Measurements from ENCODE around the gene ENTPD6.
"Not testable (repeated sequence)": the region's sequence is repeated elsewhere in the genome, so short reads cannot be mapped to it uniquely, and the experiment has no call there.

The ENTPD6 gene

DNA sequence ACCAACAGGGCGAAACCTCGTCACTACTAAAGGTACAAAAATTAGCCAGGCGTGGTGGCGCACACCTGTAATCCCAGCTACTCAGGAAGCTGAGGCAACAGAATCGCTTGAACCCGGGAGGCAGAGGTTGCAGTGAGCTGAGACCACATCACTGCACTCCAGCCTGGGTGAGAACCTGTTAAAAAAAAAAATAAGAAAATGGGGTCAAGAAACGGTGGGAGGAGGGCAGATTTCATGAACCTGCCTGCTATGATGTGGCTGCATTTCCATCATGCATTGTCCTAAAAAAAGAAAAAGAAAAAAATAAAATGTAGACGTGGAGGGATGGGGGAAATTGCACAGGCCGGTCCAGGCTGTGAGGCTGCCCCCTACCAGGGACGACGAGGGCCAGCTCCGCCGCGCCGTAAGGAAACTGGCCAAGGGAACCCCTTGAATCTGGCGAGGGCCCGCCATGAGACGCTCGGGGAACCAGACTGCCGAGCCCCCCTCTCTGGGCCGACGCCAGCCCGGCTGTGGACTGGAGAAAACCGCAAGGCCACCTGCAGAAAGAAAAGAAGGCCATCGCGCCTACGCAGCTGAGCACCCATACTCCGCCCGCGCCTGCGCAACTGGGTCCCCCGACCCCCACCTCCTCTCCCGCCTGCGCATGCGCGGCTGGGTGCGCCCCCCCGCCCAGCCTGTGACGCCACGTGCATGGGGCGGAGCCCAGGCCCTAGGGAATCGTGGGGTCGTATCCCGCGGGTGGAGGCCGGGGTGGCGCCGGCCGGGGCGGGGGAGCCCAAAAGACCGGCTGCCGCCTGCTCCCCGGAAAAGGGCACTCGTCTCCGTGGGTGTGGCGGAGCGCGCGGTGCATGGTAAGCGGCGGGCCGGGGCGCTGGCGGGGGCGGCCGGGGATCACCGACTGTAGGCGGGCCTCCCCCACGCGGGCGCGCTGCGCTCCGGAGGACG lies at the start of gene ENTPD6:
Gene ENTPD6, plus strand, starts transcription at position 699 of the 948 bp plus-strand sequence. CDS start 10,825 bp downstream, outside the sequence.
- peak; percentile 87 for DNase-seq (ENCODE audit: low read depth)

DNA sequence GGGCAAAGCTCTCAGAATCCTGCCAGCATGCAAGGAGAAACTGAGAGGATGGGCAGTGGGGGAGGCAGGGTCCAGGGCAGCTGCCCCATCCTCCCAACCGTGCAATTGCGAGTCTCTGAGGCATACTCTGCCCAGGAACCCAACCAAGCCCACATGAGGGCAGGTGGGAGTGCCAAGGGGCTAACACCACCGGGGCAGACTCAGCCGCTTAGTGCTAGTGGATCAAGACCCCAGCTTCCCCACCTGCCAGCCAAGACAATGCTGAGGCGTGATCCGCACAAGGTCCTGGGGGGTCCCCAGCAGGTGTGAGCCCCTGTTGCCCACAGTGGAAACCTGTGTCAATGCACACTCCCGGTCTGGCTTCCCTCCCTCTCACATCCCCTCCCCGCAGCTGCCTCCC lies 48.5 kb upstream of the ENTPD6 start:
- no peak for DNase-seq (ENCODE audit: low read depth)

DNA sequence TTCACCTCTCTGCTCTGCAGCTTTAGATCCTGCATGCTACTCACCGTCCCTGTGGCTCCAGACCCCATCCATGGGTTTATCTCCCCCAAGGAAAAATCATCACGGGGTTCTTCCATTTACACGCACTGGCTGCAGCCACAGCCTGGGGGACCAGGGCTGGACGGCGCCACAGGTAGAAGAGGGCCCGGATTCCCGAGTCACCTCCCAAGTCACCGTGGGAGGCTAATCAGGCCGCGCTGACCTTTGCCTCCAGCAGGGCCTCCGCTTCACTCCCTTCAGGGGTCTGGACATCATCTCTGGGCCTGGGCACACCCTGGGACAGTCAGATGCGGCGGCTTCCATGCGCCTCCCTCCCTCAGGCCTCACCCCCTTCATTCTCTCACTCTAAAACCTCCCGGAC lies 47.8 kb upstream of the ENTPD6 start:
- no peak for DNase-seq (ENCODE audit: low read depth)

DNA sequence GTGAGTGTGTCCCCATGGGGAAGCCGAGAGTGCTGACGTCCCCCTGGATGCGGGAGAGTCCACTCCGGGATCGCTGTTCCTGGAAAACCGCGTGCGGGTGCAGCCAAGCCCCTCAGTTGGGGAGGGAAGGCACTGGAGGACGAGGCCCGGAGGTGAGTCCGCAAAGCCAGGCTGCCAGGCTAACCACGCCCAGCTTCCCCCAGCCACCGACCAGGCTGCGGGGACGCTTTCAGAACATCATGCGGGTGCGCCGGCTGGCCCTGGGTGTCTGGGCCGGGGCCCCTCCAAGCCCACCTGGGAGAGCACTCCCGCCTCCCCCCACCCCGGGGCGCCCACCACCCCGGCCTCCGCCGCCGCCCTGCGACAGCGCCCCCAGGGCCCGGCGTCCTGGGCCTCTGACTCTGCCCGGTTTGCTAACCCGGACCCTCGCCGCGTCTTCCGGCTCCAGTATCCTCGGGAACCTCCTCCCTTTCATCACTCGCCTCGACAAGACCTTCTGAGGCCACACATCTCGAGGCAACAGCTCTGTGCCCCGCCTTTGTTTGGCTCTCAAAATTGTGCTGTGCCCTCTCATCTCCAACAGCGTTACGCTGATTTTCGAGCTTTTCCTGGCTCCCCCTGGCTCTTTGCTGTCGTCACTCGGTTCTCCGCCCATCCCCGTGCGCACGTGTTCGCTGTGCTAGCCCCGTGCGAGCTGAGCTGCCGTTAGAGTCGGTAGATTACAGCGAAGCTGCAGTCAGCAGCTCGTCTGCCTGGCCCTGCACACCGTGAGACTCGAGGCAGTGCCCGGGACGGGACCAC lies 47.1 kb upstream of the ENTPD6 start:
- DNase-seq (ENCODE audit: low read depth), result peak; percentile 8

DNA sequence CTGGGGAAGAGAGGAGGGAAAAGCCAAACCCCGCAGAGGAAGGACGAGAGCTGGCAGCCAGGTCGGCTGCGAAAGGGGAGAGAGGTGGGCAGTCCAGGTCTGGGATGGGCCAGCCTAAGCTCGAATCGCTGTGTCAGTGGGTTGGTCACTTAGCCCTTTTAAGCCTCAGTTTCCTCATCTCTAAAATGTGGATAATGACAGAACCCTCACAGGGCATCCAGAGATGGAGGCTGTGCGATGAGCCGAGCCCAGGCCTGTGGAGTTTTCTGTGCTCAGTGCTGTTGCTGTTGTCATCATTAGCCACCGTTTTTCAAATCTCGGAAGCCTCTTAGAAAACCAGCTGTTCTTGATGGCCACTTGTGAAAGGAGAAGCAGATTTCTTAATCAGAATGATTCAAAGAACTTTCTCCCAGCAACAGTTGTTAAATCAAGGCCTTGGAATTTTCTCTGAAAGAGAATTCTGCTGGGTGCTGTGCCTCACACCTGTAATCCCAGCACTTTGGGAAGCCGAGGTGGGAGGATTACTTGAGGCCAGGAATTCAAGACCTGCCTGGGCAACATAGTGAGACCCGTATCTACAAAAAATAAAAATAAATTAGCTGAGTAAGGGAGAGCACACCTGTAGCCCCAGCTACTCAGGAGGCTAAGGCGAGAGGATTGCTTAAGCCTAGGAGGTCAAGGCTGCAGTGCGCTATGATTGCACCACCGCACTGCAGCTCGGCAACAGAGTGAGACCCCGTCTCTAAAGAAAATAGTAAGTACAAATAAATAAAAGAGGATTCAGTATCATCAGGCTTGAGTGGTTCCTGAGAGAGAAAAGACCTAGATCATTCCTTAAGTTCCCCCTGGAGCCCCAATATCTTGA lies 46.3 kb upstream of the ENTPD6 start:
- no peak for DNase-seq (ENCODE audit: low read depth)

DNA sequence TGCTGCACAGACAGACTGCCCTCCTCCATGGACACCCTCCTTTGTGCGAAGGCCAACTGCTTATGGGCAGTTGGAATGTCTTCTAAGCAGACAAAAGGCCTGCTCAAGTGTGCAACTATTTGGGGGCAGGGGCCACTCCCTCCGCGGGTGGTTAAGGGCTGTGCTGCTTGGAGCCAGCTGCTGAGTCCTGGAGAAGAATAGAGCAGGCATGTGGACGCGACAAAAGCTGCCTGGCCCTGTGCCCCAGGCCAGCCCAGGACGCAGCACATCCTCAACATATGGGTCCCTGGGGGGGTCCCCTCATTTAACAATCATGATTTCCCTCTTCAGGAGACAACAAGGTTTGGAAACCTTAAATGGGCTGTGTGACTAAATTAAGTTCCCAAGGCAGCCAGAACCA lies 45.5 kb upstream of the ENTPD6 start:
- no peak for DNase-seq (ENCODE audit: low read depth)

DNA sequence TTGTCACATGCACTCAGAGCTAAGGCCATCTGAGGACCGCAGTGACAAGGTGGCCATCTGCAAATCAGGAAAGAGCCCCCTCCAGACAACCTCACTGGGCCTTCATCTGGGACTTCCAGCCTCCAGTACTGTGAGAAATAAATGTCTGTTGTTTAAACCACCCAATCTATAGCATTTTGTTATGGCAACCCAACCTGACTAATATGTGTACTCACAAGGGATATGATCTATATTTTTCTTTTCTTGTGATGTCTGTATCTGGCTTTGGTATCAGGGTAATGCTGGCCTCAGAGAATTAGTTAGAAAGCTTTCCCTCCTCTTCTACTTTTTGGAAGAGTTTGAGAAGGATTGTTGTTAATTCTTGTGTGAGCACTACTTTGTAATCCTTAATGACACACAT lies 37.5 kb upstream of the ENTPD6 start:
- no peak for DNase-seq (ENCODE audit: low read depth)

DNA sequence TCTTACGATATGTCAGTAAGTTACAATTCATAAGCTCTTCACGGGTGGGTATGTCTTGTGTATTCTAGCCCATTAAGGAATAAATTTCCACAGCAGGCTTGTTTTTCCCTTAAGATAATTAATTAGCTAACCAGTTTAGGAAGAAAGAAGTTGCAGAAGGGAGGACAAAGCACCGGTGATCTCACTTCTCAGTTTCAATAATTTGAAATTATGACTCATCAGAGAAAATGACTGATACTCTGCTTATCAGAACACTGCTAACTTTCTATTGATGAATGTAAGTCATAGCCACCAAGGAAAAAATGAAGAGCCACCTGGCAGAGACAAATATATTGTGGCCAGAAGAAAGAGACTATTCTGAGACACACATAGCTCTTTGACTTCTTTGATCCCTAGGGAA lies 35.0 kb upstream of the ENTPD6 start:
- DNase-seq (ENCODE audit: low read depth), result no peak

DNA sequence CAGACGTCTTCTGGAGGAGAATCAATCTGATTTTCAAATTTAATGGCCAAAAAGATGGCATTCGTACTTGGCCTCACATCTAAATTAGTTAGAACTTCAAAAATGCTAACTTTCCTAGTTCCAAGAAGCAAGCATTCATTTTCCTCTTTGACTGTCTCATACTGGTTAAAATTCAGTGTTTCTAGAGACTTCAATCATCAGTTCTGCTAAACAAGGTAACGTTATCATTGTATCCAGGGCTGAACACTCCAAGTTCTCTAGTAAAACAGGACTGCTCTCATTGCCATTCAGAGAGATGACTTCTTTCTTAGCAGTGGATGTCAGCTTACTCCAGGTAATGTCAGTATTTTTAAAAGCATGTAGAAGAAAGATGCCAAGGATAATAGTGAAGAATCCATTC lies 34.6 kb upstream of the ENTPD6 start:
- DNase-seq (ENCODE audit: low read depth), result no peak

DNA sequence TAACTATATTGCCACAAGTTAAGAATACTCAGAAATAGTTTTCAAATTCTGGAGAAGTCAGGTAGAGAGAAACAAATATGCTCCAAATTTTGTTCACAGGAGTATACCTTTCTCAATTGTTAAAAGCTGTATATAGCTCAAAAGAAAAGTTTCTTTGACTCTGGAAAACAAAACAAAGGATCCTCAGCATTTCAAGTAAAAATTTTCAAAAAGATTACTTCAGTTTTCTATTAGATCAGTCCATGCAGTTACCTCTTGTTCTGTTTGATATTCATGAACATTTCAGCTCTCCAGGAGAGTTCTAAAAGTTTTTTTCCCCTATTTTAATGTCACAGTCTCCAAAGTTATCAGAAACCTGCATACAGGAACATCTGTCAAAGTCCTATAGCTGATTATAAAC lies 30.4 kb upstream of the ENTPD6 start:
- no peak for DNase-seq (ENCODE audit: low read depth)

DNA sequence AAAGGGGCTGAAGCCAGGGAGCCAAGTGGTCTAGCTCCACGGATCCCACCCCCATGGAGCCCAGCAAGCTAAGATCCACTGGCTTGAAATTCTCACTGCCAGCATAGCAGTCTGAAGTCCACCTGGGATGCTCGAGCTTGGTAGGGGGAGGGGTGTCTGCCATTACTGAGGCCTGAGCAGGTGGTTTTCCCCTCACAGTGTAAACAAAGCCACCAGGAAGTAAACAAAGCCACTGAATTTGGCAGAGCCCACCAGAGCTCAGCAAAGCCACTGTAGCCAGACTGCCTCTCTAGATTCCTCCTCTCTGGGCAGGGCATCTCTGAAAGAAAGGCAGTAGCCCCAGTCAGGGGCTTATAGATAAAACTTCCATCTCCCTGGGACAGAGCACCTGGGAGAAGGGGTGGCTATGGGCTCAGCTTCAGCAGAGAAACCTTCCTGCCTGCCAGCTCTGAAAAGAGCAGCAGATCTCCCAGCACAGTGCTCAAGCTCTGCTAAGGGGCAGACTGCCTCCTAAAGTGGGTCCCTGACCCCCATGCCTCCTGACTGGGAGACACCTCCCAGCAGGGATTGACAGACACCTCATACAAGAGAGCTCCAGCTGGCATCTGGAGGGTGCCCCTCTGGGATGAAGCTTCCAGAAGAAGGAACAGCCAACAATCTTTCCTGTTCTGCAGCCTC lies 29.3 kb upstream of the ENTPD6 start:
- not testable (repeated sequence) for DNase-seq (ENCODE audit: low read depth)

DNA sequence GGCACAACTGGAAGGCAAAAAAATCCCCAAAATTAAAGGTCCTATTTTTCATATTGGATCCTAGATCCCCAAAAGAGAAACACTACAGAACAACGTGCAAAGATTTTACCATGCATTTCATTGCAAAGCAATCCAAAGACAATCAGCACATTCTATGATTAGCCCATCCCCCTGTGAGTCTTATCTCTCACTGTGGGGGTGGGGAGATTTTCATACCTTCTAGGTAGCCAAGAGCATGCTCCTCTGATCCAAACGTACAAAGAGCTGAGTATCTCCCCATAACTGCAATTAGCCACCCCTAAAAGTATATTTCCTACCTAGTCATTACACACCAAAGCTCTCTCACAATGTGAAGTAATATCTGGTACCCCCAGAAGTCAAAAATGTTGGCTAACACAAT lies 22.2 kb upstream of the ENTPD6 start:
- no peak for DNase-seq (ENCODE audit: low read depth)

DNA sequence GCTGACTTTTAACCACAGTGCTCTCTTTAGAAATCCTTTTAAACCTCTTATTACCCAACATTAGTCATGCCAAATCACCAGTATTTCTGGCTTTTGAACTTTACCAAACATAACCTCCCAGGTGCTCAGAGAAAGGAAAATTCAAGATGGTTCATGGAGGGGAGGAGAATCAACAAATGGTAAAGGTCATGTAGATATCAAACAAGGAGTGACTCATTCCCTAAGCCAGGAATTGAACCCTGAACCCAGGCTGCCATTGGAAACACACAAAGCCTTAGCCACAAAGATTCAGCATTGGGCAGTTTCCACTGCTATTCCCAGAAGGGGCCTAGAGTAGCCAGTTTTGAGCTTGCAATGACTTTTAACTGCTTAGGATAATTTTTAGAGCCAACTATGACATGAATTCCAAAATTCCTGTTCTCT lies 21.6 kb upstream of the ENTPD6 start:
- no peak for DNase-seq (ENCODE audit: low read depth)

DNA sequence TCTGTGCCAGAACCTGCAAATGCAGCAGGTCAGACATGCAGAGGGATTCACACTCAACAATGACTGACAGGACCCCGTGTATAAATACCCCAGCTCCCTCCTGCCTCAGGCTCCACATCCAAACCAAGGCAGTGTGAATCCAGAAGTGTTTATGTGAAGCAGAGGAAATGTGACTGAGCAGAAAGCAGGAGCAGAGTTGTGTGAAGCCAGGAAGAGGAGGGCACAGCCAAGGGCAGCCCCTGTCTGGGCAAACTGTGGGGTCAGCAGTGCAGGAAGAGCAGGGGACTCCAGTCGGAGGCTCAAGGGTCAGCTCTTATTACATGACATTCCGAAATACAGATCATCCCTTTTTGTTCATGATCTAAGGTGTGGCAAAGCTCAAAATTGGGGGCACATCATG lies 19.3 kb upstream of the ENTPD6 start:
- no peak for DNase-seq (ENCODE audit: low read depth)

DNA sequence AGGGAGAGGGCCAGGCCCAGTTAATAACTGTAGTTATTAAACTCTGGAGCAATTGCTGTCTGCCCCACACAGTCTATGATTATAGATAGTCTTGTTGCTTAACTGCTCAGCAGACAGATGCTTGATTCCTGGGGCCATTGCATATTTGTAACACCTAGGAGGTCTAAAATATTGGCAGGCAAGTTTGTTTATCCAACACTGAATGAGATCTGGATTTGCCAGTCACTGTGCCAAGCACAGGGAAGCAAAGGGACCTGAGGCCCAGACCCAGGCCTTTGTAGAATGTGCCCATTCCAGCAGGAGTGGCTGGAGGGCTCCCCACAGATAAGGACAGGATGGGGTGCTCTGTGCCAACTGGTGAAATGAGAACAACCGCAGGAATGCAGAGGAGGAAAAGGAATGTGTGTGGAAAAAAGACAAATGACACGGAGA lies 17.6 kb upstream of the ENTPD6 start:
- peak; percentile 56 for DNase-seq (ENCODE audit: low read depth)

DNA sequence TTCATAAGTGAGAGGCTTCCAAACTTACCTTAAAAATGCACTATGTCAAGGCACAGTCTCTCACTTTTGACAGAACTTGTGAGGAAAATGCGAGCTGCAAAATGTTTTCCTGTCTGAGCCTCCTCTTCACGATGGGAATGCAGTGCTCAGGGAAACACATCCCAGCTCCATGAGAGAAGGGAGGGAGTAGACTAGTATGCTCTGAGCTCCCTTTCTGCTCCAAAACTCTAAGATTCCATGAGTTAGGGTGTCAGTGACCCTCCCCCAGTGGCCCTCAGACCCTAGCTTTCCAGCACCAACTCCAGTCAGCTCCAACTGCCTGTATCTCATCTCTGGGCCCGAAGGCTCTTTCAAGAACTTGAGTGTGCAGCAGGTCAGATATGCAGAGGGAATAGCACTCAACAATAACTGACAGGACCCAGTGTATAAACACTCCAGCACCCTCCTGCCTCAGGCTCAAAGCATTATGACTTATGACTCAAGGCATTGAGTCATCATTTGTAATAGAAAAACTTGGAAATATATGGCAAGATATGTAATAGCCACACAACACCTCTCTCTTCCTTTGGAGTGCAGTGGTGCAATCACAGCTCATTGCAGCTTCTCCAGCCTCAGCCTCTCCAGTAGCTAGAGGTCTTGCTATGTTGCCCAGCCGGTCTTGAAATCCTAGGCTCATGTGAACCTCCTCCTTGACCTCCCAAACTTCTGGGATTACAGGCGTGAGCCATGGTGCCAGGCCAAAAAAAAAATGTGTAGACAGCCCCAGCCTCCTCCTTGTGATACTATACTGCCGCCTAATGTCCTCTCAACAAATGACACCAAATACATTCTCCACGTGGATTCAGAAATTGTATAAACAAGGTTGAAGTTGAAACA lies 16.7 kb upstream of the ENTPD6 start:
- peak; percentile 96 for DNase-seq (ENCODE audit: low read depth)

DNA sequence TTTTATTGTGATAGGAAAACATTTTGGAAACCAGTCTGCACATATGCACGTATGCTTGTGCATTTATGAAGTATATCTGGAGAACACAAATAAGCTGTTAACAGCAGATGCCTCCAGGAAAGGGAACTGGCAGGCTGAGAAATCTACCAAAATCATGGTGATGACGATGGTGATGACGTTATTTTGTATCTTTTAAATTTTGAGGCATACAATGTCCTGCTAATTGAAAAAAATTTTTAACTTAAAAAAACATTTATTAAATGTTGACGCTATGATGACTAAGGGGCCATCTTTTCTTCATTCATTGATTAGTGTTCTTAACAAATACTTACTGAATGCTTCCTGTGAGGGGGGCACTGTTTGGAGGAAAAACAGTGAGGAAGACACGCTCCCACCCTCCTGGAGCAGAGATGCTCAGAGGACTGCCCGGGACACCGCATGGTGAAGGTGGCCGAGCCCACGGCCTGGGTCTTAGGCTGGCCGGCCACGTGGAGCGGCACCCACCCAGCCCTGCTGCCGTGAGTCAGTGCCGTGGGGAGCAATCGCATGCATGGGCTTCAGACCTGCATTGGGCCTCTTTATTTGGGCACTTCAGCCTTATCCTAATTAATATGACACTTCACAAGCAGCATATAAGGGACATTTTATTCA lies 15.9 kb upstream of the ENTPD6 start:
- no peak for DNase-seq (ENCODE audit: low read depth)

DNA sequence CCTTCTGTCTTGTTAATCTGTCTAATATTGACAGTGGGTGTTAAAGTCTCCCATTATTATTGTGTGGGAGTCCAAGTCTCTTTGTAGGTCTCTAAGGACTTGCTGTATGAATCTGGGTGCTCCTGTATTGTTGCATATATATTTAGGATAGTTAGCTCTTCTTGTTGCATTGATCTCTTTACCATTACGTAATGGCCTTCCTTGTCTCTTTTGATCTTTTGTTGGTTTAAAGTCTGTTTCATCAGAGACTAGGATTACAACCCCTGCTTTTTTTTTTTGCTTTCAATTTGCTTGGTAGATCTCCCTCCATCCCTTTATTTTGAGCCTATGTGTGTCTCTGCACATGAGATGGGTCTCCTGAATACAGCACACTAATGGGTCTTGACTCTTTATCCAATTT lies 11.1 kb upstream of the ENTPD6 start:
- not testable (repeated sequence) for DNase-seq (ENCODE audit: low read depth)

DNA sequence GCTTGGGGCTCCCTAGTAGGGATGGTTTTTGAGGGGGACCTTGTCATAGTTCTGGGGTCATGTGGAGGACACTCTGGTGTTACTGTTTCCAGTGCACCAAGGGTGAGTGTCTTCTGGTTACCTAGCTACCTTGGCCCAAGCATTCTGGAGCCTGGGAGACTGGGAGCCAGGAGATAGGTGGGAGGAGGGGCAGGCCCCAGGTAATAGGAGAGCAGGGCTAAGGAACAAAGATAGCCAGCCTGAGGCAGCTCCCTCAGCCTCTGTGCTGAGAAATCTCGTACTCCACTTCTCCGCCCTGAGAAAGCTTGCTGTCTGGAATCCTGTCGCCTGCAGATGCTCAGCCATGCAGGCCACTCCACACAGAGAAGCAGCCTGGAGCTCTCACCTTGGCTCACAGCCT lies 8.3 kb upstream of the ENTPD6 start:
- DNase-seq (ENCODE audit: low read depth), result no peak

DNA sequence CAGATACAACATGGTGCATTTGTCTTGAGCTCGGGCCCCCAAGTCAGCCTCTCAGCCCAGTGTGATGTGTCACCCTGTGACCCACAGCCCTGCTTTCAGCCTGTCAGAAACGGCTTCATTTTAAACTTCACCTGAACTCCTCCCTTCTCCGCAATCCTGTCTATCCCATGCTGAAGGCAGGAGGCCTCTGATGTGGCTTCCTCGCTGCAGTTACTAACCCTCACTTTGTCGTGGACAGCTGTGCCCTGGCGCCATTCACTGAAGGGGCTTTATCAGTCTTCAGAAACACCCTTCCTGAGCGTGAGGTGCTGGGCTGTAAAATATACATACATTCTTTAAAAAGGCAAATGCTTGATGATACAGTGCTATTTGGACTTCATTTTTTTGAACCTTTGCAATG lies 7.9 kb upstream of the ENTPD6 start:
- no peak for DNase-seq (ENCODE audit: low read depth)
